HL-60 (cell line): ENCODE measurements around the gene FZD4.

Experiments used
- CTCF ChIP-seq: IDR thresholded peaks from one replicate; pipeline ENCODE4 v1.5.1; 2011; ENCODE audit warnings: low read length, control low read depth, inconsistent platforms; ENCODE audit not compliant: insufficient read depth
- POLR2AphosphoS5 ChIP-seq: IDR thresholded peaks from 2 replicates; pipeline ENCODE4 v1.6.1; 2012; ENCODE audit warnings: low read depth
- REST ChIP-seq: IDR thresholded peaks from 2 replicates; pipeline ENCODE4 v1.6.1; 2012; ENCODE audit warnings: low read depth; ENCODE audit not compliant: insufficient replicate concordance

- no peak for TF ChIP-seq CTCF
- TF ChIP-seq POLR2AphosphoS5, result no peak
- TF ChIP-seq REST, result no peak
Observed at GRCh38 chr11:86917589-86917988, 37.6 kb downstream of the FZD4 start.
